ENCODE results near the gene GTF3C4.

Gene GTF3C4

DNA sequence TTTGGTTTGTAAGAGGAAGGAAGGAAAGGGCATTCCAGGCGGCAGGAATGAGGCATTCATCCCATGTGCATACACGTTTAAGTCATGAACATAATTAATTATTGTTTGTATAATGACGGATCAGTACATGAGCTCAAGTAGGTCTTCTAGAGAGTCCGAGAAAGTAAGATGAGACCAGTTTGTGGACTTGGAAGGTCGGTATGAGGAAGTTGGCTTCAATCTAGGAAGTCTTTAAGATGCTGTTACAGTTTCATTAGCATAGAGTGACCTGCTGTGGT is 2.1 kb downstream of the GTF3C4 start:
- Histone ChIP-seq H3K9me3 (ENCODE audit: severe bottlenecking) (no peaks in the 10 kb centered on the region), H3K36me3 (ENCODE audit: low read depth) (peaks cover 18% of the 10 kb centered on the region), H3K4me1 (ENCODE audit: insufficient read depth, poor library complexity, severe bottlenecking) (peaks cover 17% of the 10 kb centered on the region), H3K27ac (ENCODE audit: poor library complexity, severe bottlenecking) (peak overlapping the region; percentile 90), H3K27me3 (ENCODE audit: insufficient read depth, poor library complexity, severe bottlenecking) (no peaks in the 10 kb centered on the region), H3K4me3 (ENCODE audit: severe bottlenecking) (no peak overlapping the region)
- TF ChIP-seq, protein P1, sequence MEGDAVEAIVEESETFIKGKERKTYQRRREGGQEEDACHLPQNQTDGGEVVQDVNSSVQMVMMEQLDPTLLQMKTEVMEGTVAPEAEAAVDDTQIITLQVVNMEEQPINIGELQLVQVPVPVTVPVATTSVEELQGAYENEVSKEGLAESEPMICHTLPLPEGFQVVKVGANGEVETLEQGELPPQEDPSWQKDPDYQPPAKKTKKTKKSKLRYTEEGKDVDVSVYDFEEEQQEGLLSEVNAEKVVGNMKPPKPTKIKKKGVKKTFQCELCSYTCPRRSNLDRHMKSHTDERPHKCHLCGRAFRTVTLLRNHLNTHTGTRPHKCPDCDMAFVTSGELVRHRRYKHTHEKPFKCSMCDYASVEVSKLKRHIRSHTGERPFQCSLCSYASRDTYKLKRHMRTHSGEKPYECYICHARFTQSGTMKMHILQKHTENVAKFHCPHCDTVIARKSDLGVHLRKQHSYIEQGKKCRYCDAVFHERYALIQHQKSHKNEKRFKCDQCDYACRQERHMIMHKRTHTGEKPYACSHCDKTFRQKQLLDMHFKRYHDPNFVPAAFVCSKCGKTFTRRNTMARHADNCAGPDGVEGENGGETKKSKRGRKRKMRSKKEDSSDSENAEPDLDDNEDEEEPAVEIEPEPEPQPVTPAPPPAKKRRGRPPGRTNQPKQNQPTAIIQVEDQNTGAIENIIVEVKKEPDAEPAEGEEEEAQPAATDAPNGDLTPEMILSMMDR (IDR thresholded peaks at IDR 0.05; ENCODE audit: poor library complexity, severe bottlenecking): no peak
- ATAC-seq (ENCODE audit: low read depth): peak; percentile 11; the same call in 1 of the 3 replicates
- DNase-seq (ENCODE audit: low spot score): no peak

DNA sequence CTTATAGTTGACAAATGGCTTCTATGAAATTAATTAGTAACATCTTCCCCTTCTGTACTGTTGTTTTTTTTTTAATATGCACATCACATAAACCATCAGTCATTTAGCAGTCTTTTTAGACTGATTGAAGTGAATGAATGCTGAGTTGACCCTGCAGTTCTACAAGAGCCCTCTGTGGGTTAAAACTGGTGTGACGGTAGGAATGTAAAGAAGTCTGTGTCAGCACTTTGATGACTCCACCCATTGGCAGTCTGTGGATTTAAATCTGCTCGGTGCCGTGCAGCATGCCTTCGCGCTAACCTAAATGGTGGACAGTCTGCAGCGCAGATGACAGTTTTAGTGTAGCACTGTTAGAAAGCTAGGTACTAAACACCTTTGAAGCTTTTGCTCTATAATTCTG is 3.1 kb downstream of the GTF3C4 start:
- no peaks in the 10 kb centered on the region for H3K27me3 ChIP-seq (ENCODE audit: insufficient read depth, poor library complexity, severe bottlenecking)
- no peaks in the 10 kb centered on the region for H3K9me3 ChIP-seq (ENCODE audit: severe bottlenecking)
- peaks cover 28% of the 10 kb centered on the region for H3K36me3 ChIP-seq (ENCODE audit: low read depth)
- no peak overlapping the region for H3K27ac ChIP-seq (ENCODE audit: poor library complexity, severe bottlenecking)
- no peak overlapping the region for H3K4me3 ChIP-seq (ENCODE audit: severe bottlenecking)
- H3K4me1 ChIP-seq (ENCODE audit: insufficient read depth, poor library complexity, severe bottlenecking): peaks cover 17% of the 10 kb centered on the region
- TF ChIP-seq, protein P1 (IDR thresholded peaks at IDR 0.05; ENCODE audit: poor library complexity, severe bottlenecking): no peak
- no peak for ATAC-seq (ENCODE audit: low read depth)
- no peak for DNase-seq (ENCODE audit: low spot score)

DNA sequence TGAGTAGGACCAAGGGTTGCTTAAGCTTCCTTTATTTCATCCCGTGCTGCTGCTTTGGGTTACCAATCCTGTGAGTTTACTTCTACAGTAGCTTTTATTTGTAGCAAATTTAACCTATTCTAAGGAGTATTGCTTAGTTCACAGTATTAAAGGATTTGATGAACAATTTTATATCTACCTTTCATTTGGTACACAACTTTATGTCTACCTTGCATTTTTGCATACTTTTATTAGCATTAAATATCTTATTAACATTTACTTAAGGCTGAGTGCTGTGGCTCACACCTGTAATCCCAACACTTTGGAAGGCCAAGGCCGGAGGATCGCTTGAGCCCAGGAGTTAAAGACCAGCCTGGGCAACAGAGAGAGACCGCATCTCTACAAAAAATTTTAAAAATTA is 4.2 kb downstream of the GTF3C4 start:
- TF ChIP-seq, protein P1 (IDR thresholded peaks at IDR 0.05; ENCODE audit: poor library complexity, severe bottlenecking): no peak
- no peak overlapping the region for H3K27ac ChIP-seq (ENCODE audit: poor library complexity, severe bottlenecking)
- no peak for ATAC-seq (ENCODE audit: low read depth)
- H3K27me3 ChIP-seq (ENCODE audit: insufficient read depth, poor library complexity, severe bottlenecking): no peaks in the 10 kb centered on the region
- H3K36me3 ChIP-seq (ENCODE audit: low read depth): peaks cover 40% of the 10 kb centered on the region
- no peaks in the 10 kb centered on the region for H3K9me3 ChIP-seq (ENCODE audit: severe bottlenecking)
- no peak overlapping the region for H3K4me3 ChIP-seq (ENCODE audit: severe bottlenecking)
- H3K4me1 ChIP-seq (ENCODE audit: insufficient read depth, poor library complexity, severe bottlenecking): peaks cover 14% of the 10 kb centered on the region
- no peak for DNase-seq (ENCODE audit: low spot score)

DNA sequence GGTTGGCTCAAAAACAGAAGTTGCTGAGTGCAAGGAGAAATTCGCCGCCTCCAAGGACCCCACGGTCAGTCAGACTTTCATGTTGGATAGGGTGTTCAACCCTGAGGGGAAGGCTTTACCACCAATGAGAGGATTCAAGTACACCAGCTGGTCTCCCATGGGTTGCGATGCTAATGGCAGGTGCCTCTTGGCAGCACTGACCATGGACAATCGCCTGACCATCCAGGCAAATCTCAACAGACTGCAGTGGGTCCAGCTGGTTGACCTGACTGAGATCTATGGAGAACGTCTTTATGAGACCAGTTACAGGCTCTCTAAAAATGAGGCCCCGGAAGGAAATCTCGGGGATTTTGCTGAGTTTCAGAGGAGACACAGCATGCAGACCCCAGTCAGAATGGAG is 7.7 kb downstream of the GTF3C4 start:
- TF ChIP-seq, protein P1 (IDR thresholded peaks at IDR 0.05; ENCODE audit: poor library complexity, severe bottlenecking): no peak
- ATAC-seq (ENCODE audit: low read depth): no peak
- Histone ChIP-seq H3K9me3 (ENCODE audit: severe bottlenecking) (no peaks in the 10 kb centered on the region), H3K4me1 (ENCODE audit: insufficient read depth, poor library complexity, severe bottlenecking) (no peaks in the 10 kb centered on the region), H3K27me3 (ENCODE audit: insufficient read depth, poor library complexity, severe bottlenecking) (no peaks in the 10 kb centered on the region), H3K36me3 (ENCODE audit: low read depth) (peaks cover 70% of the 10 kb centered on the region), H3K27ac (ENCODE audit: poor library complexity, severe bottlenecking) (no peak overlapping the region), H3K4me3 (ENCODE audit: severe bottlenecking) (no peak overlapping the region)
- no peak for DNase-seq (ENCODE audit: low spot score)

DNA sequence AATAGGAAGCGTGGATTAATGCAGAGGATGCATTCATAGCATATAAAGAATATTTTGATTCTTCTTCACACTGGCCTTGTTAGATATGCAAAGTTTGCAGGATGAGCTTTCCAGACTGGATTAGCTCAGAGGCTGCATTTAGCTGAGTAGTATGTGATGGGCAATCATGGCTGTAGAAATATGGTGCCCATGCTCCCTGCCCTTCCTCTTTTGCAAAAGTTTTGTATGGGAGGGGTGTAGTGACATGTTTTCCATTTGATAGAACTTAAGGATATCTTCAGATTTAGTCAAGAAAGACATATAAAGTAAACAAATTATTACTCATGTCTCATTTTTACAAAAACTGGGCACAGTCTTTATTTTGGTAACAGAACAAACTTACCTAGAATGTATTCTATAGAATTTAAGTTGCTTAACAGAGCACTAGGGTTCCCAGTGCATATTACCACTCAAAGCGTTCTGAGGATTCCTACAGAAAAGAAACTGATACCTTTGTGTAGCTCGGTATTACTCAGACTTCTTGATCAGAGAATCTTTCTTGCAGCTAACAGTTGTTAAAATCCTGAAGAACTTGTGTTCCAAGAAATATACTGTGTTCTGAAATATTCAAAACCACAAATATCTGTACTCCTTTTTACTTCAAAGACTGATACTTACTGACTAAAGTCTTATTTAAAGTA is 9.8 kb downstream of the GTF3C4 start:
- Histone ChIP-seq H3K27me3 (ENCODE audit: insufficient read depth, poor library complexity, severe bottlenecking) (no peaks in the 10 kb centered on the region), H3K4me1 (ENCODE audit: insufficient read depth, poor library complexity, severe bottlenecking) (no peaks in the 10 kb centered on the region), H3K9me3 (ENCODE audit: severe bottlenecking) (no peaks in the 10 kb centered on the region), H3K27ac (ENCODE audit: poor library complexity, severe bottlenecking) (no peak overlapping the region), H3K4me3 (ENCODE audit: severe bottlenecking) (no peak overlapping the region), H3K36me3 (ENCODE audit: low read depth) (peaks cover 81% of the 10 kb centered on the region)
- ATAC-seq (ENCODE audit: low read depth): no peak
- no peak for DNase-seq (ENCODE audit: low spot score)
- TF ChIP-seq, protein P1 (IDR thresholded peaks at IDR 0.05; ENCODE audit: poor library complexity, severe bottlenecking): no peak
